GM10248 (cell line): ENCODE data around the gene ALG8.
"Not testable (repeated sequence)": the region's sequence is repeated elsewhere in the genome, so short reads cannot be mapped to it uniquely, and the experiment has no call there.

Experiments used
- CTCF ChIA-PET: fragments of 300-600 bp; sonication (Branson Sonifier 250); formaldehyde crosslinking; extraction: SDS; loops from one replicate; lab custom pipeline; 2021; ENCODE audit warnings: antibody characterized with exemption; lab: Yijun Ruan, JAX
- POLR2A ChIA-PET: fragments of 350-650 bp; sonication (Branson Sonifier 250); formaldehyde crosslinking; extraction: SDS; loops from one replicate; lab custom pipeline; 2020; ENCODE audit warnings: antibody characterized with exemption; lab: Yijun Ruan, JAX
- DNase-seq: peaks from one replicate; pipeline ENCODE4 v3.0.0; 2012; ENCODE audit errors: extremely low spot score
- TF ChIP-seq, protein P1 (sequence below): IDR thresholded peaks from 2 replicates; pipeline ENCODE4 v1.5.1; 2012; ENCODE audit warnings: mild to moderate bottlenecking, low read depth; ENCODE audit errors: extremely low read depth, missing control alignments, control extremely low read depth

Gene ALG8

DNA sequence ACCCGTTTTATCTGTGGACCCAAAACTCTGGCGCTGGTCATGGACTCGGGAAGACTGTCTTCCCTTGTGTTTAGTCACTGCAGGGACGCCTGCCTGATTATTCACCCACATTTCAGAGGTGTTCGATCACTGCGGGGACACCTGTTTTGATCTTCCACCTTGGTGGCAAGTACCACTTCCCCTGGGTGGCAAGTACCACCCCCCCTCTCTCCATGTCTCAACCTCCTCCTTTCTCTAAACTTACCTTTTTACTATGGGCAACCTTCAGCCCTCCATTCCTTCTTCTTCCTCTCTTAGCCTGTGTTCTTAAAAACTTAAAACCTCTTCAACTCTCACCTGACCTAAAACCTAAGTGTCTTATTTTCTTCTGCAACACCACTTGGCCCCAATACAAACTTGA, 57.8 kb downstream of the ALG8 start:
- DNase-seq = no peak
- ChIA-PET CTCF (no interaction called here), POLR2A (no interaction called here)
- TF ChIP-seq, protein P1, sequence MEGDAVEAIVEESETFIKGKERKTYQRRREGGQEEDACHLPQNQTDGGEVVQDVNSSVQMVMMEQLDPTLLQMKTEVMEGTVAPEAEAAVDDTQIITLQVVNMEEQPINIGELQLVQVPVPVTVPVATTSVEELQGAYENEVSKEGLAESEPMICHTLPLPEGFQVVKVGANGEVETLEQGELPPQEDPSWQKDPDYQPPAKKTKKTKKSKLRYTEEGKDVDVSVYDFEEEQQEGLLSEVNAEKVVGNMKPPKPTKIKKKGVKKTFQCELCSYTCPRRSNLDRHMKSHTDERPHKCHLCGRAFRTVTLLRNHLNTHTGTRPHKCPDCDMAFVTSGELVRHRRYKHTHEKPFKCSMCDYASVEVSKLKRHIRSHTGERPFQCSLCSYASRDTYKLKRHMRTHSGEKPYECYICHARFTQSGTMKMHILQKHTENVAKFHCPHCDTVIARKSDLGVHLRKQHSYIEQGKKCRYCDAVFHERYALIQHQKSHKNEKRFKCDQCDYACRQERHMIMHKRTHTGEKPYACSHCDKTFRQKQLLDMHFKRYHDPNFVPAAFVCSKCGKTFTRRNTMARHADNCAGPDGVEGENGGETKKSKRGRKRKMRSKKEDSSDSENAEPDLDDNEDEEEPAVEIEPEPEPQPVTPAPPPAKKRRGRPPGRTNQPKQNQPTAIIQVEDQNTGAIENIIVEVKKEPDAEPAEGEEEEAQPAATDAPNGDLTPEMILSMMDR = no peak

DNA sequence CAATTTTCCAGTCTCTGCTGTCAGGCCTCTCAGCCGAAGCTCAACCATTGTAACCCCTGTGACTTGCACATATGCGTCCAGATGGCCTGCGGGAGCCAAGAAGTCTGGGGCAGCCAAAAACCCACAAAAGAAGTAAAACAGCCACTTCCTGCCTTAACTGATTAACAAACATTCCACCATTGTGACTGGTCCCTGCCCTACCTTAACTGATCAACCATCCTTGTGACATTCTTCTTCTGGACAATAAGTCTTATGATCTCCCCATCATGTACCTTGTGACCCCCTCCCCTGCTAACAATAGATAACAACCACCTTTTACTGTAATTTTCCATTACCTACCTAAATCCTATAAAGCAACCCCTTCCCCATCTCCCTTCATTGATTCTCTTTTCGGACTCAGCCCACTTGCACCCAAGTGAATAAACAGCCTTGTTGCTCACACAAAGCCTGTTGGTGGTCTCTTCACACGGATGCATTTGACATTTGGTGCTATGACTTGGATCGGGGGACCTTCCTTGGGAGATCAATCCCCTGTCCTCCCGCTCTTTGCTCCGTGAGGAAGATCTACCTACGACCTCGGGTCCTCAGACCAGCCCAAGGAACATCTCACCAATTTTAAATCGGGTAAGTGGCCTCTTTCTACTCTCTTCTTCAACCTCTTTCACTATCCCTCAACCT, 58.5 kb downstream of the ALG8 start:
- DNase-seq = no peak
- POLR2A ChIA-PET = no interaction called here
- CTCF ChIA-PET = no interaction called here
- TF ChIP-seq, protein P1 = no peak

DNA sequence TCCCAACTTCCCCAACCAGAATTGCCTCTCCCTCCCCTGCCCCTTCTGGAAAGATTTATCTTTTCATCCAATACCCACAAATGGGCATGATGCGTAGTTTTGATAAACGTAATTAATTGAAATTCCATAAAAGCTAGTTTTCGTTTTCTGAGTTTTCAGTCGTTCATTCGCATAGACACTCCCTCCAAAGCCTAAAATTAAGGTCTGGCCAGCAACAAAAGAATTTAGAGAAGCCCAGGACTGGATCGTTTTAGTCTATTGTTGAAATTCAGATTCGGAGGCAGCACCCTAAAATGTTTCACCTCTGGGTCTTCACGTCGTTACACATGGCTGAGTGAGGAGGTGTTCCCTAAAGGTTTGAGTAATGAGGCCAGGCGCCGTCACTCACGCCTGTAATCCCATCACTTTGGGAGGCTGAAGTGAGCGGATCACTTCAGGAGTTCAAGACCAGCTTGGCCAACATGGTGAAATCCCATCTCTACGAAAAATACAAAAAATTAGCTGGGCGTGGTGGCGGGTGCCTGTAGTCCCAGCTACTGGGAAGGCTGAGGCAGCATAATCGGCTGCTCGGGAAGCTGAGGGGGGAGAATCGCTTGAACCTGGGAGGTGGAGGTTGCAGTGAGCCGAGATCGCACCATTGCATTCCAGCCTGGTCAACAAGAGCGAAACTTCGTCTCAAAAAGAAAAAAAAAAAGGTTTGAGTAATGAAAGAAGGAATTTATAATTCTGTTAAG, 59.2 kb downstream of the ALG8 start:
- POLR2A ChIA-PET = no interaction called here
- CTCF ChIA-PET = interaction anchor here (0.6 kb wide), 1 partner anchor 34 kb away, joined by 3 read pairs; no protein-coding TSS in a partner anchor
- no peak for DNase-seq
- TF ChIP-seq, protein P1 = no peak

DNA sequence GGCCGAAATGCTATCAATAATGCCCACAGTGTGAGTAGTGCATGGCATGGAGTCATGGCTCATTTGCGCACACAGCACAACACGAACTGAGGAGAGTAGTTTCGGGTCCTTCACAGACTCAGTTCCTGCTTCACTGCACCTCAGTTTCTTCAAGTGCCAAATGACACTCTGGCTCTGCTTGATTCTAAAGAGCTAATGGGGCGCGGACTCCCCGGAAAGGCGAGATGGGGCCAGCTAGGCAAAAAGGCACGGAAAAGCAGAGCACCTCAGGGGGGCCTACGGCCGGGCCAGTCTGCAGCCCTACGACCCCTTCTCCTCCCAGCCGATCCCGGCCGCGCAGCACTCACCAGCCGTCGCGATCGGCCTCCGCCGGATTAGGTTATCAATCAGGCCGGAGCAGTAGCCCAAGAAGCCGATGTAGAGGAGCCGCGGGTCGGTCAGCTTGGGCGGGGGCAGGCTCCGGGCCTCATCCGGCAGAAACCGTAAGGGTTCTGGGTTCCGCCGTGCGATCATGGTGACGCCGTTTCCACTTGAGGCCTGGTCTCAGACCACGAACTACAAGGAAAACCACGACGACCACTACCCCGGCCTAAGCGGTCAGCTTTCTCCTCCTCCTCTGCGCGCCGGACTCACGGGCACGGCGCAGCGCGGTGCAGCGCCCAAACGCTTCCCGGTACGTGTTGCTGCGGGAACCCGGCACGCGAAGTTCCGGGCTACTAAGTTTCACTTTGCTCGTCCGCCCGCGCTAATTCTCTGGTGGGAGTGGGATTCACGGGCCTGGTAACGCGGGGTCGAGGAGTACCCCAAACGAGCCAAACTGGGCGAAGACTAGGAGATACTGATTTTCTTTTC, 60.0 kb downstream of the ALG8 start, which contains the start of gene NDUFC2:
NDUFC2 (minus strand) TSS at position 631 of the 852 bp plus-strand sequence; CDS start at position 513, 118 bp downstream.
- CTCF ChIA-PET = interaction anchor here (0.6 to 1.4 kb wide), 6 partner anchors 11 to 485 kb away, joined by 3 to 4 read pairs (median 3); no protein-coding TSS in a partner anchor
- TF ChIP-seq, protein P1 = no peak
- POLR2A ChIA-PET = interaction anchor here (0.7 to 0.9 kb wide), 2 partner anchors 9 to 84 kb away, joined by 3 to 4 read pairs; no protein-coding TSS in a partner anchor
- DNase-seq = peak; percentile 83

DNA sequence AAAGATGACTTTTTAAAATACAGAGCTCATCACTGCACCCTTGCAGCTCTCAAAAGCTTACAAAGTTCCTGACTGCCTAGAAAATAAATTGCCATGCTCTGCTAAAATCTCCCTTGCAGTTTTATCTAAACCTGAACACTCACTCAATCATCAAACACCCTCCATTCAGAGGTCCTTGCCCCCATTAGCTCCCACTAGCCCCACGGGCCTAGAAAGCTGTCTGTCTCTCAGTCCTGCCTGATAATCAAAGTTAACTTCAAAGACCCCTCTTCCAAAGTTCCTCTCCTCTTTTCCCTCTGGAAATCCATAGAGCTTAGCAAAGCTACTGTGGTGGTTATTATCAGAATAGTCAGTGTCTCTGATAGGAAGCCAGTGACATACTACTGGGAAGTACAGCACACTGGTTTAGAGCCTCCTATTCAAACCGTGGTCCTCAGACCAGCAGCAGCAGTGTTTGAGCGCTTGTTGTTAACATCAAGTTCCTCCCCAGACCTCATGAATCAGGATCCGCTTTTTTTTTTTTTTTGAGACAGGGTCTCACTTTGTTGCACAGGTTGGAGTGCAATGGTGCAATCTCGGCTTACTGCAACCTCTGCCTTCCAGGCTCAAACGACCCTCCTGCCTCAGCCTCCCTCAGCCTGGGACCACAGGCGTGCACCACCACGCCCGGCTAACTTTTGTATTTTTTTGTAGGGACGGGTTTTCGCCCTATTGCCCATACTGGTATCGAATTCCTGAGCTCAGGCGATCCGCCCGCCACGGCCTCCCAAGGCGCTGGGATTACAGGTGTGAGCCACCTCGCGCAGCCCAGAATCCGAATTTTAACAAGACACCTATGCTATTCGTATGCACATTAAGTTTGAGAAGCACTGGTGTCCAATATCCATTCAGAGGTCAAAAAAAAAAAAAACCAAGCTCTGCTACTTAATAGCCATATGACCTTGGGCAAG, 60.9 kb downstream of the ALG8 start:
- POLR2A ChIA-PET = interaction anchor here (0.5 to 0.9 kb wide), 3 partner anchors 10 to 84 kb away, joined by 3 to 4 read pairs (median 3); no protein-coding TSS in a partner anchor
- TF ChIP-seq, protein P1 = no peak
- no peak for DNase-seq
- CTCF ChIA-PET = interaction anchor here (0.7 to 1.8 kb wide), 12 partner anchors 10 to 476 kb away, joined by 3 to 6 read pairs (median 3); partner anchors contain the start of gene INTS4

DNA sequence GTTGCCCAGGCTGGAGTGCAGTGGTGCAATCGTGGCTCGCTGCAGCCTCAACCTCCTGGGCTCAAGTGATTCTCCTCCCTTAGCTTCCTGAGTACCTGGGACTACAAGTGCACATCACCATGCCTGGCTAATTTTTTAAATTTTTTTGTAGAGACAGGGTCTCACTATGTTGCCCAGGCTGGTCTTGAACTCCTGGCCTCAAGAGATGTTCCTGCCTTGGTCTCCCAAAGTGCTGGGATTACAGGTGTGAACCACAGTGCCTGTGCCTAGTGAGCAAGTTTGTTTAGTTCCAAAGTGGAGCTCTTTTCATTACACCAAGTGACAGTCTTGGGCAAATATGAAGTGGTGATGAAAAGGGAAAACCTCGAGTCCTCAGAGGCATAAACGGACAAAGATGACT, 61.8 kb downstream of the ALG8 start:
- ChIA-PET POLR2A (interaction anchor here (0.5 kb wide), 1 partner anchor 32 kb away, joined by 3 read pairs; no protein-coding TSS in a partner anchor), CTCF (interaction anchor here (0.8 to 1.8 kb wide), 9 partner anchors 11 to 384 kb away, joined by 3 to 6 read pairs (median 3); partner anchors contain the start of gene INTS4)

More for the DNA sequence above, 61.8 kb downstream of the ALG8 start:
- not testable (repeated sequence) for DNase-seq
